ENCODE results near the gene BCKDHA. TPM values are rescaled to one million over a fixed set of nuclear protein-coding genes. Genes with fewer than 3 reads are reported as not detected.

BCKDHA gene
- total and polyA plus RNA-seq, 9 of the 15 experiments (the other 6 are each of a cell fraction or from before 2014, with no cell fraction given) = 4.5 to 52.5 (median 14.1) TPM

DNA sequence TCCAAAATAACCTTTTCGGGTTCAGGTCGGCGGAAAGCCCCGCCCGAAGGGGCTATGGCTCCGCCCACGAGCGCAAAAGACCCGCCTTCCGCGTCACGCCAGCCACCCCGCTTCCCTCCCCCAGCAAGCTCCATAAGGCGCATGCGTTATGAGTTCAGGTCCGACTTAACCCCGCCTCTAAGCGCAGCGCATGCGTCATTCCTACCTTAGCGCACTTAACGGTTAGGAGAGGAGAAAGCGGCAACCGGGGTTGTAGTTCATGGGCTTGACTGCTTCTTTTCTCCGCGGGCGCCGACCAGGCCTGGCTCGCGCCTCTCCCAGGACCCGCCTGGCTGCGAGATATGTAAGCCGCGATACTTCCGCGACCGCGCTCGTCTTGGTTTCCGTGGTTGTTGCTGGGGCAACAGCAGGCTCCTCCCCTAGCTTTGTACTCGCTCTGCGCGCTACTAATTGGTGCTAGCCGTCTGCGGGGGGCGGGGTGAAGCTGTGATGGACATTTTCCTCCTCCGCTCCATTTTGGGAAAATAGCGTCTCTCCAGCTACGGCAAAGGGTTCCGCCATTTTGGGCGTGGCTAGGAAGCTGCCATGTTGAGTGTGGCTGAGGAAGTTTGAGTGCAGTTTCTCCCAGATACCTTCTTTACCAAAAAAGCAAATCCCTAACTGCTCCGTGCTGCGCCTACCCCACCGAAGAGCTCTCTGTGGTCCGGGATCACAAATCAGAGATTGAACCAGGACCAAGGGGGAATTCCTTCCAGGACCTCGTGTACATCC lies 33.7 kb upstream of the BCKDHA start, which contains the start of gene B9D2 (continued):
- TF ChIP-seq, protein P1, sequence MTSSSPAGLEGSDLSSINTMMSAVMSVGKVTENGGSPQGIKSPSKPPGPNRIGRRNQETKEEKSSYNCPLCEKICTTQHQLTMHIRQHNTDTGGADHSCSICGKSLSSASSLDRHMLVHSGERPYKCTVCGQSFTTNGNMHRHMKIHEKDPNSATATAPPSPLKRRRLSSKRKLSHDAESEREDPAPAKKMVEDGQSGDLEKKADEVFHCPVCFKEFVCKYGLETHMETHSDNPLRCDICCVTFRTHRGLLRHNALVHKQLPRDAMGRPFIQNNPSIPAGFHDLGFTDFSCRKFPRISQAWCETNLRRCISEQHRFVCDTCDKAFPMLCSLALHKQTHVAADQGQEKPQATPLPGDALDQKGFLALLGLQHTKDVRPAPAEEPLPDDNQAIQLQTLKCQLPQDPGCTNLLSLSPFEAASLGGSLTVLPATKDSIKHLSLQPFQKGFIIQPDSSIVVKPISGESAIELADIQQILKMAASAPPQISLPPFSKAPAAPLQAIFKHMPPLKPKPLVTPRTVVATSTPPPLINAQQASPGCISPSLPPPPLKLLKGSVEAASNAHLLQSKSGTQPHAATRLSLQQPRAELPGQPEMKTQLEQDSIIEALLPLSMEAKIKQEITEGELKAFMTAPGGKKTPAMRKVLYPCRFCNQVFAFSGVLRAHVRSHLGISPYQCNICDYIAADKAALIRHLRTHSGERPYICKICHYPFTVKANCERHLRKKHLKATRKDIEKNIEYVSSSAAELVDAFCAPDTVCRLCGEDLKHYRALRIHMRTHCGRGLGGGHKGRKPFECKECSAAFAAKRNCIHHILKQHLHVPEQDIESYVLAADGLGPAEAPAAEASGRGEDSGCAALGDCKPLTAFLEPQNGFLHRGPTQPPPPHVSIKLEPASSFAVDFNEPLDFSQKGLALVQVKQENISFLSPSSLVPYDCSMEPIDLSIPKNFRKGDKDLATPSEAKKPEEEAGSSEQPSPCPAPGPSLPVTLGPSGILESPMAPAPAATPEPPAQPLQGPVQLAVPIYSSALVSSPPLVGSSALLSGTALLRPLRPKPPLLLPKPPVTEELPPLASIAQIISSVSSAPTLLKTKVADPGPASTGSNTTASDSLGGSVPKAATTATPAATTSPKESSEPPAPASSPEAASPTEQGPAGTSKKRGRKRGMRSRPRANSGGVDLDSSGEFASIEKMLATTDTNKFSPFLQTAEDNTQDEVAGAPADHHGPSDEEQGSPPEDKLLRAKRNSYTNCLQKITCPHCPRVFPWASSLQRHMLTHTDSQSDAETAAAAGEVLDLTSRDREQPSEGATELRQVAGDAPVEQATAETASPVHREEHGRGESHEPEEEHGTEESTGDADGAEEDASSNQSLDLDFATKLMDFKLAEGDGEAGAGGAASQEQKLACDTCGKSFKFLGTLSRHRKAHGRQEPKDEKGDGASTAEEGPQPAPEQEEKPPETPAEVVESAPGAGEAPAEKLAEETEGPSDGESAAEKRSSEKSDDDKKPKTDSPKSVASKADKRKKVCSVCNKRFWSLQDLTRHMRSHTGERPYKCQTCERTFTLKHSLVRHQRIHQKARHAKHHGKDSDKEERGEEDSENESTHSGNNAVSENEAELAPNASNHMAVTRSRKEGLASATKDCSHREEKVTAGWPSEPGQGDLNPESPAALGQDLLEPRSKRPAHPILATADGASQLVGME (CRISPR knock-in tag; IDR thresholded peaks at IDR 0.05) = peak; percentile 41; the same call in 1 of the 2 replicates
- TF ChIP-seq CBFA2T3 (IDR thresholded peaks at IDR 0.05) = no peak
- TF ChIP-seq, protein P2, sequence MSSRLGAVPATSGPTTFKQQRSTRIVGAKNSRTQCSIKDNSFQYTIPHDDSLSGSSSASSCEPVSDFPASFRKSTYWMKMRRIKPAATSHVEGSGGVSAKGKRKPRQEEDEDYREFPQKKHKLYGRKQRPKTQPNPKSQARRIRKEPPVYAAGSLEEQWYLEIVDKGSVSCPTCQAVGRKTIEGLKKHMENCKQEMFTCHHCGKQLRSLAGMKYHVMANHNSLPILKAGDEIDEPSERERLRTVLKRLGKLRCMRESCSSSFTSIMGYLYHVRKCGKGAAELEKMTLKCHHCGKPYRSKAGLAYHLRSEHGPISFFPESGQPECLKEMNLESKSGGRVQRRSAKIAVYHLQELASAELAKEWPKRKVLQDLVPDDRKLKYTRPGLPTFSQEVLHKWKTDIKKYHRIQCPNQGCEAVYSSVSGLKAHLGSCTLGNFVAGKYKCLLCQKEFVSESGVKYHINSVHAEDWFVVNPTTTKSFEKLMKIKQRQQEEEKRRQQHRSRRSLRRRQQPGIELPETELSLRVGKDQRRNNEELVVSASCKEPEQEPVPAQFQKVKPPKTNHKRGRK (tag; IDR thresholded peaks at IDR 0.05) = no peak
- no peak for TF ChIP-seq EZH2 (IDR thresholded peaks at IDR 0.05; ENCODE audit: borderline replicate concordance, low read depth, low read length)
- TF ChIP-seq, protein P3, sequence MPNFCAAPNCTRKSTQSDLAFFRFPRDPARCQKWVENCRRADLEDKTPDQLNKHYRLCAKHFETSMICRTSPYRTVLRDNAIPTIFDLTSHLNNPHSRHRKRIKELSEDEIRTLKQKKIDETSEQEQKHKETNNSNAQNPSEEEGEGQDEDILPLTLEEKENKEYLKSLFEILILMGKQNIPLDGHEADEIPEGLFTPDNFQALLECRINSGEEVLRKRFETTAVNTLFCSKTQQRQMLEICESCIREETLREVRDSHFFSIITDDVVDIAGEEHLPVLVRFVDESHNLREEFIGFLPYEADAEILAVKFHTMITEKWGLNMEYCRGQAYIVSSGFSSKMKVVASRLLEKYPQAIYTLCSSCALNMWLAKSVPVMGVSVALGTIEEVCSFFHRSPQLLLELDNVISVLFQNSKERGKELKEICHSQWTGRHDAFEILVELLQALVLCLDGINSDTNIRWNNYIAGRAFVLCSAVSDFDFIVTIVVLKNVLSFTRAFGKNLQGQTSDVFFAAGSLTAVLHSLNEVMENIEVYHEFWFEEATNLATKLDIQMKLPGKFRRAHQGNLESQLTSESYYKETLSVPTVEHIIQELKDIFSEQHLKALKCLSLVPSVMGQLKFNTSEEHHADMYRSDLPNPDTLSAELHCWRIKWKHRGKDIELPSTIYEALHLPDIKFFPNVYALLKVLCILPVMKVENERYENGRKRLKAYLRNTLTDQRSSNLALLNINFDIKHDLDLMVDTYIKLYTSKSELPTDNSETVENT (CRISPR knock-in tag; IDR thresholded peaks at IDR 0.05) = peak; percentile 72; the same call in 1 of the 2 replicates
- TF ChIP-seq, protein P4, sequence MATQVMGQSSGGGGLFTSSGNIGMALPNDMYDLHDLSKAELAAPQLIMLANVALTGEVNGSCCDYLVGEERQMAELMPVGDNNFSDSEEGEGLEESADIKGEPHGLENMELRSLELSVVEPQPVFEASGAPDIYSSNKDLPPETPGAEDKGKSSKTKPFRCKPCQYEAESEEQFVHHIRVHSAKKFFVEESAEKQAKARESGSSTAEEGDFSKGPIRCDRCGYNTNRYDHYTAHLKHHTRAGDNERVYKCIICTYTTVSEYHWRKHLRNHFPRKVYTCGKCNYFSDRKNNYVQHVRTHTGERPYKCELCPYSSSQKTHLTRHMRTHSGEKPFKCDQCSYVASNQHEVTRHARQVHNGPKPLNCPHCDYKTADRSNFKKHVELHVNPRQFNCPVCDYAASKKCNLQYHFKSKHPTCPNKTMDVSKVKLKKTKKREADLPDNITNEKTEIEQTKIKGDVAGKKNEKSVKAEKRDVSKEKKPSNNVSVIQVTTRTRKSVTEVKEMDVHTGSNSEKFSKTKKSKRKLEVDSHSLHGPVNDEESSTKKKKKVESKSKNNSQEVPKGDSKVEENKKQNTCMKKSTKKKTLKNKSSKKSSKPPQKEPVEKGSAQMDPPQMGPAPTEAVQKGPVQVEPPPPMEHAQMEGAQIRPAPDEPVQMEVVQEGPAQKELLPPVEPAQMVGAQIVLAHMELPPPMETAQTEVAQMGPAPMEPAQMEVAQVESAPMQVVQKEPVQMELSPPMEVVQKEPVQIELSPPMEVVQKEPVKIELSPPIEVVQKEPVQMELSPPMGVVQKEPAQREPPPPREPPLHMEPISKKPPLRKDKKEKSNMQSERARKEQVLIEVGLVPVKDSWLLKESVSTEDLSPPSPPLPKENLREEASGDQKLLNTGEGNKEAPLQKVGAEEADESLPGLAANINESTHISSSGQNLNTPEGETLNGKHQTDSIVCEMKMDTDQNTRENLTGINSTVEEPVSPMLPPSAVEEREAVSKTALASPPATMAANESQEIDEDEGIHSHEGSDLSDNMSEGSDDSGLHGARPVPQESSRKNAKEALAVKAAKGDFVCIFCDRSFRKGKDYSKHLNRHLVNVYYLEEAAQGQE (IDR thresholded peaks at IDR 0.05; ENCODE audit: borderline replicate concordance) = no peak
- TF ChIP-seq, protein P4 (CRISPR knock-in tag; IDR thresholded peaks at IDR 0.05; ENCODE audit: low read depth) = peak; percentile 78; the same call in 1 of the 2 replicates
- TF ChIP-seq BDP1 (IDR thresholded peaks at IDR 0.05; ENCODE audit: insufficient read depth, insufficient read length) = no peak

All from K562 (cell line).